HG03039 (cell line): ENCODE data around the gene PLSCR3.

Source experiments
- ATAC-seq: cut with Tn5 transposase; IDR thresholded peaks from one replicate; pipeline ENCODE4 v1.9.1; 2021; ENCODE audit warnings: mild to moderate bottlenecking, moderate library complexity; ENCODE audit not compliant: unreplicated experiment

Gene PLSCR3

GRCh38 chr17:7407082-7407481 lies 12.8 kb upstream of the PLSCR3 start:
- ATAC-seq, result no peak

- ATAC-seq, result no peak
These were observed 12.0 kb upstream of the PLSCR3 start for GRCh38 chr17:7406235-7406825.

- ATAC-seq, result no peak
These were observed 11.3 kb upstream of the PLSCR3 start for GRCh38 chr17:7405350-7406234.

- ATAC-seq, result no peak
These were observed 10.5 kb upstream of the PLSCR3 start for GRCh38 chr17:7404737-7405349.

GRCh38 chr17:7403977-7404736 lies 9.8 kb upstream of the PLSCR3 start, which contains the start of gene TMEM256:
TMEM256 (minus strand) TSS chr17:7404097; CDS start chr17:7404084, 13 bp downstream.
- peak; percentile 91 for ATAC-seq

GRCh38 chr17:7403727-7403976 lies 9.3 kb upstream of the PLSCR3 start:
- no peak for ATAC-seq

- ATAC-seq, result no peak
These were observed 8.9 kb upstream of the PLSCR3 start for GRCh38 chr17:7403043-7403726.

GRCh38 chr17:7398612-7399011 lies 4.3 kb upstream of the PLSCR3 start:
- no peak for ATAC-seq

GRCh38 chr17:7396147-7396546 lies 1.8 kb upstream of the PLSCR3 start:
- no peak for ATAC-seq

- ATAC-seq, result peak; percentile 29
These were observed 493 bp downstream of the PLSCR3 start for GRCh38 chr17:7393613-7394451.

GRCh38 chr17:7392696-7393612 lies 1.4 kb downstream of the PLSCR3 start:
- ATAC-seq, result no peak

GRCh38 chr17:7391307-7391706 lies 3.0 kb downstream of the PLSCR3 start:
- ATAC-seq, result no peak

GRCh38 chr17:7389924-7390910 lies 4.1 kb downstream of the PLSCR3 start:
- no peak for ATAC-seq

GRCh38 chr17:7388856-7389255 lies 5.5 kb downstream of the PLSCR3 start:
- no peak for ATAC-seq

GRCh38 chr17:7384489-7385081 lies 9.7 kb downstream of the PLSCR3 start:
- no peak for ATAC-seq

GRCh38 chr17:7383742-7384488 lies 10.4 kb downstream of the PLSCR3 start:
- ATAC-seq, result peak; percentile 57

- no peak for ATAC-seq
These were observed 11.0 kb downstream of the PLSCR3 start for GRCh38 chr17:7383371-7383741.
